Right renal pelvis (tissue), 4 donors: ENCODE measurements around the gene SSX4B. TPM values are rescaled to one million over a fixed set of nuclear protein-coding genes. Genes with fewer than 3 reads are reported as not detected.
"Not testable (repeated sequence)": the region's sequence is repeated elsewhere in the genome, so short reads cannot be mapped to it uniquely, and the experiment has no call there.

Experiments used
- DNase-seq, 4 donors: peaks; one replicate each; pipeline ENCODE4 v3.0.0-alpha.2; 2013; ENCODE audit warnings: low read depth in 4 of 4, low spot score in 3 of 4, missing footprints in 1 of 4
- polyA plus RNA-seq, 4 donors: library from polyadenylated mRNA; unstranded; fragments of 120-200 nt; gene quantifications; one replicate each; pipeline ENCODE4 v1.2.1, GENCODE V29; 2013; ENCODE audit not compliant: insufficient read length in 4 of 4

SSX4B gene
- polyA plus RNA-seq, 4 donors, result not detected

DNA sequence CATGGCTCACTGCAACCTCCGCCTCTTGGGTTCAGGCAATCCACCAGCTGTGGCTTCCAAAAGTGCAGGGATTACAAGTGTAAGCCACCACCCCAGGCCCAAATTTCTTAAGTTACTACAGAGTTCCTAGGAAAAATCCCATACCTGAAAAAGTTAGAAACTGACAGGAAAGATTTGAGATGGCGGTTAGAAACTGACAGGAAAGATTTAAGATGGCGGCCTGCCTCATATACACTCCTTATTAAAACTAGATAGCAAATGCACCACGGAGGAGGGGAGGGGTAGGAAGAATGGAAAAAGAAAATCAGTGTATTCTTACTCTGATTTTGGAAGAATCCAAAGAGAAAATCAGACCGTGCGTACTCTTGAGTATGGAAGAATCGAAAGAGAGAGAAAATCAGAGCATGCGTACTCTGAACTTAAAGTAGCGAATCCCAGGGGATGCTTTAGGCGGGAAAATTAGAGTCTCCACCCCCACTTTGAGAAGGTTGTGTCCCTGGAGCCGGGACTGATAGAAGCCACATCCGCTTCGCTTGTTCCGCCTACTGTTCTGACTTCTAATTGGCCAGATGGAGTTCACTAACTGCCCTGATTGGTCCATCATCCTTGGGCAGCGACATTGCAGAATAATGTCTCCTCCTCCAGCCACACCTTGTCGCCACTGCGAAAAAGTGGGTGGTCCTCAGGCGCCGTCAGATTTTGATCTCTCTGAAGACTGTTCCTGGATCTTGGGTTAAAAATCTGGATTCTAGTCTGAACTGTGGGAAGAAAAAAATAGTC is 55.3 kb downstream of the SSX4B start, which contains the start of gene SSX3:
TSS of gene SSX3 (minus strand) at position 389 of the 780 bp plus-strand sequence. CDS start 1,454 bp downstream, outside the sequence.
- not testable (repeated sequence) for DNase-seq

Other genes starting within 250 kb of the SSX4B start
- gene SSX5, start 215.2 kb downstream of the SSX4B start, polyA plus RNA-seq, result not detected
- not detected for gene SSX1, start 156.6 kb downstream of the SSX4B start, polyA plus RNA-seq
- not detected for gene SSX3, start 55.3 kb downstream of the SSX4B start, polyA plus RNA-seq
- gene SSX4, start 28.4 kb downstream of the SSX4B start, polyA plus RNA-seq, result not detected
- gene SLC38A5, start 58.3 kb upstream of the SSX4B start, polyA plus RNA-seq, result 1 to 10 TPM; 4.6 to 7.2 (median 5.2) TPM
- 10 to 100 TPM; 35.1 to 39.5 (median 36.3) TPM for gene FTSJ1, start 64.2 kb upstream of the SSX4B start, polyA plus RNA-seq
- 1 to 10 TPM; 6.6 to 8.6 (median 8.1) TPM for gene PORCN, start 97.0 kb upstream of the SSX4B start, polyA plus RNA-seq
- gene EBP, start 109.8 kb upstream of the SSX4B start, polyA plus RNA-seq, result 10 to 100 TPM; 69.1 to 76.2 (median 71.7) TPM
- gene TBC1D25, start 127.8 kb upstream of the SSX4B start, polyA plus RNA-seq, result 10 to 100 TPM in 3 of 4 donors, 1 to 10 TPM in 1; 9.7 to 10.7 (median 10.3) TPM
- 100 to 1,000 TPM; 265 to 315 (median 300) TPM for gene RBM3, start 162.5 kb upstream of the SSX4B start, polyA plus RNA-seq
- gene WDR13, start 185.5 kb upstream of the SSX4B start, polyA plus RNA-seq, result 100 to 1,000 TPM; 116 to 156 (median 127) TPM